HG03108 (cell line): ENCODE measurements around the gene ASPM.
"Not testable (repeated sequence)": the region's sequence is repeated elsewhere in the genome, so short reads cannot be mapped to it uniquely, and the experiment has no call there.

ENCODE experiments used
- ATAC-seq: cut with Tn5 transposase; IDR thresholded peaks from one replicate; pipeline ENCODE4 v1.9.1; 2021; ENCODE audit warnings: moderate library complexity; ENCODE audit not compliant: unreplicated experiment

ASPM gene

GRCh38 chr1:197083474-197083873 lies 63.0 kb downstream of the ASPM start:
- ATAC-seq, result no peak

GRCh38 chr1:197081117-197081753 lies 65.2 kb downstream of the ASPM start:
- no peak for ATAC-seq

- ATAC-seq, result no peak
Measured at GRCh38 chr1:197080323-197080722, 66.1 kb downstream of the ASPM start.

- no peak for ATAC-seq
Measured at GRCh38 chr1:197076585-197076984, 69.9 kb downstream of the ASPM start.

- no peak for ATAC-seq
Measured at GRCh38 chr1:197073978-197074377, 72.5 kb downstream of the ASPM start.

GRCh38 chr1:197067457-197067818 lies 79.0 kb downstream of the ASPM start:
- ATAC-seq, result no peak

- ATAC-seq, result no peak
Measured at GRCh38 chr1:197066719-197067456, 79.6 kb downstream of the ASPM start, which contains the start of gene F13B. Gene F13B (minus strand): TSS chr1:197067260. CDS start chr1:197067223, 37 bp downstream.

- ATAC-seq, result no peak
Measured at GRCh38 chr1:197066277-197066676, 80.2 kb downstream of the ASPM start.

GRCh38 chr1:197065559-197065958 lies 80.9 kb downstream of the ASPM start:
- ATAC-seq, result no peak

GRCh38 chr1:197063212-197063611 lies 83.3 kb downstream of the ASPM start:
- ATAC-seq, result no peak

- peak; percentile 77 for ATAC-seq
Measured at GRCh38 chr1:197062692-197063091, 83.8 kb downstream of the ASPM start.

GRCh38 chr1:197049100-197049499 lies 97.4 kb downstream of the ASPM start:
- ATAC-seq, result no peak

- ATAC-seq, result no peak
Measured at GRCh38 chr1:197042676-197043341, 103.7 kb downstream of the ASPM start.

- no peak for ATAC-seq
Measured at GRCh38 chr1:197041486-197042353, 104.7 kb downstream of the ASPM start.

GRCh38 chr1:197036861-197037260 lies 109.6 kb downstream of the ASPM start:
- ATAC-seq, result no peak

GRCh38 chr1:197034631-197035339 lies 111.7 kb downstream of the ASPM start:
- ATAC-seq, result not testable (repeated sequence)
